ENCODE measurements around the gene PLB1.

Gene PLB1

GRCh38 chr2:28687640-28688385 lies 192.0 kb downstream of the PLB1 start:
- no peak for TF ChIP-seq CTCF (conservative IDR thresholded peaks at IDR 0.05)

GRCh38 chr2:28688818-28689217 lies 193.0 kb downstream of the PLB1 start:
- H3K27ac ChIP-seq = 0 out of 2 replicates have a peak overlapping the region, but pooled peaks have one; percentile 8
- TF ChIP-seq CTCF (conservative IDR thresholded peaks at IDR 0.05) = no peak

More at GRCh38 chr2:28687640-28688385, 192.0 kb downstream of the PLB1 start:
- no peak overlapping the region for H3K27ac ChIP-seq

- TF ChIP-seq CTCF (conservative IDR thresholded peaks at IDR 0.05) = no peak
- H3K27ac ChIP-seq = no peak overlapping the region
These were observed 193.9 kb downstream of the PLB1 start for GRCh38 chr2:28689771-28690170.

- no peak for TF ChIP-seq CTCF (conservative IDR thresholded peaks at IDR 0.05)
- H3K27ac ChIP-seq = no peak overlapping the region
These were observed 196.6 kb downstream of the PLB1 start for GRCh38 chr2:28692411-28692810.

- no peak for TF ChIP-seq CTCF (conservative IDR thresholded peaks at IDR 0.05)
These were observed 197.4 kb downstream of the PLB1 start for GRCh38 chr2:28693223-28693622.

More at GRCh38 chr2:28693223-28693622, 197.4 kb downstream of the PLB1 start:
- H3K27ac ChIP-seq = no peak overlapping the region

Measured in VCaP (cell line).